DND-41 (cell line): ENCODE data around the gene CNIH2.

ENCODE experiments used
- CTCF ChIP-seq: IDR thresholded peaks from 2 replicates; pipeline ENCODE4 v1.5.1; 2012; ENCODE audit warnings: borderline replicate concordance, low read length, moderate library complexity, mild to moderate bottlenecking; ENCODE audit not compliant: poor library complexity, severe bottlenecking; ENCODE audit errors: extremely low read depth
- EZH2 ChIP-seq: IDR thresholded peaks from 3 replicates; pipeline ENCODE4 v1.6.1; 2012; ENCODE audit warnings: borderline replicate concordance, low read depth, mild to moderate bottlenecking, moderate library complexity, low read length, inconsistent platforms; ENCODE audit not compliant: severe bottlenecking

DNA sequence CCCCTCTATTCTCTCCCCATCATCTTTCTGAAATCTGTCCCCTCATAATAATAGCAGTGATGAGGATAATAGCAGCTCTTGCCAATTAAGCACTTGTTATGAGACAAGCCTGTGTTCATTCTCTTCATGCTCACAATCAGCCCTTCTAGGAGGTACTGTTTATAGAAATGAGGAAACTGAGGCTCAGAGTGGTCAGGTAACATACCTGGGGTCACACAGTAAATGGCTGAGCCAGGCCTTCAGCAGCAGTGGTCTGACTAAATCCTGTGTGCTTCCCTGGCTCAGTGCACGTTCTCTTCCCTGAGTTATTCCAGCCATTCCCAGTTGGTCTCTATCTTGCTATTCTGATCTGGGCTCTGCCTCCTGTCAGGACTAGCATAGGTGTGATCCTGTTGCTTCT, 3.8 kb upstream of the CNIH2 start:
- TF ChIP-seq CTCF (no peak), EZH2 (no peak)
